H1 (cell line): ENCODE results near the gene CFAP65. TPM values are rescaled to one million over a fixed set of nuclear protein-coding genes. Genes with fewer than 3 reads are reported as not detected.

ENCODE experiments used
- BCL11A ChIP-seq, 2 experiments: IDR thresholded peaks; one replicate each; pipeline ENCODE4 v1.6.1; 2011; ENCODE audit warnings: low read depth in 2 of 2, low read length in 2 of 2, mild to moderate bottlenecking in 2 of 2
- CREB1 ChIP-seq: IDR thresholded peaks from 2 replicates; pipeline ENCODE4 v1.6.1; 2012; ENCODE audit warnings: inconsistent platforms
- GABPA ChIP-seq: IDR thresholded peaks from 2 replicates; pipeline ENCODE4 v1.6.1; 2011; ENCODE audit warnings: mild to moderate bottlenecking, low read length, moderate library complexity, borderline replicate concordance; ENCODE audit not compliant: insufficient read depth
- MAFK ChIP-seq: IDR thresholded peaks from 2 replicates; pipeline ENCODE4 v1.6.1; 2012; ENCODE audit warnings: low read depth, mild to moderate bottlenecking, improper control_type of control experiment, low read length
- PHF8 ChIP-seq: fragments of 200-600 bp; sonication (generic); conservative IDR thresholded peaks from 2 replicates; pipeline ENCODE4 v1.7.1; 2012; ENCODE audit warnings: low read depth, mild to moderate bottlenecking, inconsistent platforms, low read length, moderate library complexity
- RNF2 ChIP-seq: fragments of 200-900, 300-1000 bp; sonication (generic); IDR thresholded peaks from 2 replicates; pipeline ENCODE4 v1.7.1; 2016; ENCODE audit warnings: borderline replicate concordance, low read depth, mild to moderate bottlenecking, antibody characterized with exemption, low read length; ENCODE audit not compliant: poor library complexity, severe bottlenecking; ENCODE audit errors: missing control alignments
- SIX5 ChIP-seq: IDR thresholded peaks from 2 replicates; pipeline ENCODE4 v1.6.1; 2011; ENCODE audit warnings: mild to moderate bottlenecking, low read depth, low read length
- SP4 ChIP-seq: IDR thresholded peaks from 2 replicates; pipeline ENCODE4 v1.6.1; 2012; ENCODE audit warnings: low read length, inconsistent platforms
- TAF1 ChIP-seq: IDR thresholded peaks from 2 replicates; pipeline ENCODE4 v1.6.1; 2011; ENCODE audit warnings: mild to moderate bottlenecking, low read depth, low read length
- TAF7 ChIP-seq: optimal IDR thresholded peaks from 2 replicates; pipeline ENCODE3; 2011; ENCODE audit warnings: low read depth, mild to moderate bottlenecking, inconsistent platforms, low read length, moderate library complexity, borderline replicate concordance
- YY1 ChIP-seq: IDR thresholded peaks from 2 replicates; pipeline ENCODE4 v1.6.1; 2011; ENCODE audit warnings: low read depth, mild to moderate bottlenecking, low read length
- polyA plus RNA-seq, 7 experiments: library from polyadenylated mRNA; depleted of rRNA in 3 of 7; stranded (reverse) in 5 of 7; unstranded in 2 of 7; fragments of >200 nt in 5 of 7; fragments of 200-250 nt in 2 of 7; gene quantifications; 1 replicate in 5 of 7; 2 replicates in 1 of 7; 4 replicates in 1 of 7; pipeline versions ENCODE4 v1.2.1 to v1.2.3, GENCODE V29; 2011 to 2013; ENCODE audit warnings: missing spikeins in 2 of 7, mixed read lengths in 2 of 7
- total RNA-seq: library from RNA; stranded (reverse); fragmentation: NEBNext Ultra II Directional; extraction: Animal tissue kit (Norgen Biotek cat#: 25700); gene quantifications from 2 replicates; pipeline ENCODE4 v1.2.1, GENCODE V29; 2021
- TF ChIP-seq, protein P1 (sequence below): IDR thresholded peaks from 2 replicates; pipeline ENCODE4 v1.6.1; 2011; ENCODE audit warnings: low read length, improper control_type of control experiment
- TF ChIP-seq, protein P2 (sequence below): IDR thresholded peaks from 2 replicates; pipeline ENCODE4 v1.6.1; 2012; ENCODE audit warnings: low read length, inconsistent platforms

Gene CFAP65
- total and polyA plus RNA-seq, 2 of the 8 experiments (the other 6 are each of a cell fraction or from before 2014, with no cell fraction given), result 0.19 to 0.45 TPM

DNA sequence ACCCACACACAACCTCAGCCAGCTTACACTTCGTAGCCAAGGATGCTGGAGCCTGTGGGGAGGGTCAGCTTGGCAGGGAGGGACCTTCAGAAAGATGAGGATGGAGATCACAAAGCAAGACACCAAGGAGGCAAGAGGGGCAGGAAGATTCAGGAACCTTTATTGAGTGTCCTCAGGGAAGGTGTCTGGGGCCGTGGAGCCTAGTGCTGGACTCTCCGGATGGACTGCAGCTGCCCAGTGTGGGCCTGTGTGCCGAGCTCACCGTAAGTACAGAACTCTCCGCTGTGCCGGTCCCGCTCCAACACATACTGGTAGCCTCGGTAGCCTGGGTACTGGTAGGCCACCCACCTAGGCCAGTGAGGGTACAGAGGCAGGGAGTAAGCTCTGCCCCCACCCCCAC, 51.3 kb downstream of the CFAP65 start (continued):
- TF ChIP-seq SP4 (no peak), TAF1 (no peak), GABPA (no peak), YY1 (no peak), MAFK (no peak), SIX5 (no peak), PHF8 (no peak), BCL11A (IDR thresholded peaks at IDR 0.05; ENCODE audit: low read depth in 2 of 2, low read length in 2 of 2) (no peak), TAF7 (no peak), RNF2 (peak; percentile 2), CREB1 (no peak)
- TF ChIP-seq, protein P1, sequence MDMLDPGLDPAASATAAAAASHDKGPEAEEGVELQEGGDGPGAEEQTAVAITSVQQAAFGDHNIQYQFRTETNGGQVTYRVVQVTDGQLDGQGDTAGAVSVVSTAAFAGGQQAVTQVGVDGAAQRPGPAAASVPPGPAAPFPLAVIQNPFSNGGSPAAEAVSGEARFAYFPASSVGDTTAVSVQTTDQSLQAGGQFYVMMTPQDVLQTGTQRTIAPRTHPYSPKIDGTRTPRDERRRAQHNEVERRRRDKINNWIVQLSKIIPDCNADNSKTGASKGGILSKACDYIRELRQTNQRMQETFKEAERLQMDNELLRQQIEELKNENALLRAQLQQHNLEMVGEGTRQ, result no peak
- TF ChIP-seq, protein P2, sequence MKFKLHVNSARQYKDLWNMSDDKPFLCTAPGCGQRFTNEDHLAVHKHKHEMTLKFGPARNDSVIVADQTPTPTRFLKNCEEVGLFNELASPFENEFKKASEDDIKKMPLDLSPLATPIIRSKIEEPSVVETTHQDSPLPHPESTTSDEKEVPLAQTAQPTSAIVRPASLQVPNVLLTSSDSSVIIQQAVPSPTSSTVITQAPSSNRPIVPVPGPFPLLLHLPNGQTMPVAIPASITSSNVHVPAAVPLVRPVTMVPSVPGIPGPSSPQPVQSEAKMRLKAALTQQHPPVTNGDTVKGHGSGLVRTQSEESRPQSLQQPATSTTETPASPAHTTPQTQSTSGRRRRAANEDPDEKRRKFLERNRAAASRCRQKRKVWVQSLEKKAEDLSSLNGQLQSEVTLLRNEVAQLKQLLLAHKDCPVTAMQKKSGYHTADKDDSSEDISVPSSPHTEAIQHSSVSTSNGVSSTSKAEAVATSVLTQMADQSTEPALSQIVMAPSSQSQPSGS, result no peak
